Calu3 (cell line): ENCODE measurements around the gene PHF8. TPM values are rescaled to one million over a fixed set of nuclear protein-coding genes. Genes with fewer than 3 reads are reported as not detected.

ENCODE experiments used
- BruUV-seq: library from RNA; stranded (reverse); fragments of 400-500 nt; replicated peaks from 2 replicates; lab custom pipeline; 2021; lab: Mats Ljungman, UMichigan
- CTCF ChIA-PET: fragments of 300-600 bp; sonication (Branson Sonifier 250); formaldehyde crosslinking; loops from one replicate; lab custom pipeline; 2022; ENCODE audit warnings: antibody characterized with exemption; lab: Charles Lee
- DNase-seq: peaks from one replicate; pipeline ENCODE4 v3.0.0; 2022
- H3K27ac Mint-ChIP-seq: one replicate; pipeline ENCODE4 v1.8.0; 2022; ENCODE audit warnings: mixed read lengths; ENCODE audit not compliant: unreplicated experiment
- H3K27me3 Mint-ChIP-seq: one replicate; pipeline ENCODE4 v1.8.0; 2022; ENCODE audit warnings: mixed read lengths; ENCODE audit not compliant: unreplicated experiment
- H3K36me3 Mint-ChIP-seq: one replicate; pipeline ENCODE4 v1.8.0; 2022; ENCODE audit warnings: mild to moderate bottlenecking, moderate library complexity, mixed read lengths; ENCODE audit not compliant: insufficient read depth, unreplicated experiment
- H3K4me1 Mint-ChIP-seq: one replicate; pipeline ENCODE4 v1.8.0; 2022; ENCODE audit warnings: mild to moderate bottlenecking, low read depth, mixed read lengths; ENCODE audit not compliant: unreplicated experiment
- H3K4me3 Mint-ChIP-seq: one replicate; pipeline ENCODE4 v1.8.0; 2022; ENCODE audit warnings: mild to moderate bottlenecking, low read depth, moderate library complexity, mixed read lengths; ENCODE audit not compliant: unreplicated experiment
- H3K9me3 Mint-ChIP-seq: one replicate; pipeline ENCODE4 v1.8.0; 2022; ENCODE audit warnings: low read depth, mixed read lengths; ENCODE audit not compliant: unreplicated experiment
- CTCF ChIP-seq: fragments of 200-600 bp; IDR thresholded peaks from one replicate; pipeline ENCODE4 v1.8.0; 2022; ENCODE audit warnings: antibody characterized with exemption; ENCODE audit not compliant: unreplicated experiment
- intact Hi-C: fragments of 100-400 bp; cut with micrococcal nuclease; formaldehyde crosslinking; loops from one replicate; pipeline ENCODE4 v1.10.0; 2022; ENCODE audit not compliant: unreplicated experiment
- total RNA-seq: library from RNA; stranded (reverse); gene quantifications from 2 replicates; pipeline ENCODE4 v1.2.3, GENCODE V29; 2022

PHF8 gene
- total RNA-seq, 1 experiment from 2014 or later = 32.3 TPM

DNA sequence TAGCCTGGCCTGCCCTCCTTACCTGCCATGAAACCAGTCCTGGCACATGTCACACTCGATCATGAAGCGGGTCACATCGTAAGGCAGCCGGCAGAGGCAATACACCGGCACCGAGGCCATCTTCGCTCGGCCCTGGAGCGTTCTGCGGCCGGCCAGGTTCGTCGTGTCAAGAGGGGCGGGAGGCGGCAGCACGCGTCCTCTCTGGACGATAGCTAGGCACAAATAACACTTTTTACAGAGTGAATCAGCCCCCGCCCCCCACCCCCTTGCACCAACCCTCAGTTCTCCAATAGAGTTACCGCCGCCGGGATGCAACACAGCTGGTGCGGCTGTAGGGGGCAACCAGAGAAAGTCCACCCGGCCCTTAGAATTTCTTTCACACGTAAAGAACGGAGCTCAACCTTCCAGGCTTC, 1.7 kb downstream of the PHF8 start:
- BruUV-seq = no TSS peak
- Mint-ChIP-seq H3K27me3 (no peaks in the 10 kb centered on the region), H3K27ac (peak overlapping the region; percentile 94), H3K36me3 (peaks cover 40% of the 10 kb centered on the region), H3K4me3 (peak overlapping the region; percentile 93), H3K9me3 (no peaks in the 10 kb centered on the region), H3K4me1 (peaks cover 19% of the 10 kb centered on the region)
- intact Hi-C loops = loop anchor here (5.0 to 10.0 kb wide), 2 partner anchors 140 to 388 kb away; partner anchors contain the start of gene FAM120C
- DNase-seq = peak; percentile 47
- CTCF ChIA-PET = interaction anchor here (0.5 to 1.2 kb wide), 8 partner anchors 34 to 1866 kb away, joined by 3 to 6 read pairs (median 3); partner anchors contain the start of genes GNL3L and HUWE1
- TF ChIP-seq CTCF = no peak

DNA sequence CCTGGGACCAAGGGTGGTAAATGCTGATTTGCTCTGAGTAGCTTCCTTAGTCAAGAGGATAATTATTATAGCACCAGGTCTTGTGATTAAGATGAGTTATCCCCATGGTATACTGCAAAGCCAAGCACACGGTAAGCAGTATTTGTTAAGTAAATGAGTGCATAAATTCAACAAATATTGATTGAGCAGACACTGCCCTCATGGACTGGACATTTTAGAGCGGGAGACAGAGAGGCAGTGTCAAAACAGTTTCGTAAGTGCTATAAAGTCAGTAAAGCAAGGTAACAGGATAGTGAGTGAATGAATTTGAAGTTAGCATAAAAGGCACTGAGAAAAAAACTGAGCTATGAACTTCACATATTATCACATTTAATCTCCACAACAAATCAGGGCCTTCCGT, 13.9 kb downstream of the PHF8 start:
- Mint-ChIP-seq H3K4me1 (no peaks in the 10 kb centered on the region), H3K4me3 (no peak overlapping the region), H3K27ac (no peak overlapping the region), H3K36me3 (peaks cover 20% of the 10 kb centered on the region), H3K9me3 (no peaks in the 10 kb centered on the region), H3K27me3 (no peaks in the 10 kb centered on the region)
- no peak for DNase-seq
- no TSS peak for BruUV-seq
- TF ChIP-seq CTCF = no peak
- intact Hi-C loops = no loop called here
- CTCF ChIA-PET = no interaction called here

- H3K27me3 Mint-ChIP-seq = no peaks in the 10 kb centered on the region
- peaks cover 14% of the 10 kb centered on the region for H3K36me3 Mint-ChIP-seq
- no TSS peak for BruUV-seq
- TF ChIP-seq CTCF = no peak
- H3K9me3 Mint-ChIP-seq = no peaks in the 10 kb centered on the region
- H3K4me3 Mint-ChIP-seq = no peak overlapping the region
- DNase-seq = no peak
- no peaks in the 10 kb centered on the region for H3K4me1 Mint-ChIP-seq
- no peak overlapping the region for H3K27ac Mint-ChIP-seq
- CTCF ChIA-PET = no interaction called here
- intact Hi-C loops = no loop called here
Observed at GRCh38 chrX:54029529-54030143, 14.6 kb downstream of the PHF8 start.

- DNase-seq = no peak
- CTCF ChIA-PET = interaction anchor here (0.6 to 0.7 kb wide), 2 partner anchors 413 to 693 kb away, joined by 3 read pairs; no protein-coding TSS in a partner anchor
- no TSS peak for BruUV-seq
- no peak for TF ChIP-seq CTCF
- H3K36me3 Mint-ChIP-seq = peaks cover 16% of the 10 kb centered on the region
- H3K27ac Mint-ChIP-seq = no peak overlapping the region
- intact Hi-C loops = no loop called here
- H3K4me3 Mint-ChIP-seq = no peak overlapping the region
- no peaks in the 10 kb centered on the region for H3K4me1 Mint-ChIP-seq
- no peaks in the 10 kb centered on the region for H3K27me3 Mint-ChIP-seq
- no peaks in the 10 kb centered on the region for H3K9me3 Mint-ChIP-seq
Observed at GRCh38 chrX:54024350-54024749, 19.9 kb downstream of the PHF8 start.
